Thyroid gland (tissue), 4 donors: ENCODE measurements around the gene HRK. TPM values are rescaled to one million over a fixed set of nuclear protein-coding genes. Genes with fewer than 3 reads are reported as not detected.

ENCODE experiments used
- DNase-seq, 2 donors: peaks; one replicate each; pipeline ENCODE4 v3.0.0-alpha.2; 2019
- H3K27ac ChIP-seq, 3 donors: fragments of 200-600 bp; sonication (generic); 1 replicate in 2 of 3; 2 replicates in 1 of 3; pipeline ENCODE4 v1.5.1; 2016 to 2019; ENCODE audit warnings: mild to moderate bottlenecking in 1 of 3, moderate library complexity in 1 of 3
- H3K27me3 ChIP-seq: fragments of 200-600 bp; sonication (generic); one replicate; pipeline ENCODE4 v1.5.1; 2019
- H3K36me3 ChIP-seq, 2 donors: fragments of 200-600 bp; sonication (generic); one replicate each; pipeline ENCODE4 v1.5.1; 2016 to 2019
- H3K4me1 ChIP-seq, 2 donors: fragments of 200-600 bp; sonication (generic); one replicate each; pipeline ENCODE4 v1.5.1; 2017 to 2019
- H3K4me3 ChIP-seq, 3 donors: fragments of 200-600 bp; sonication (generic); replicated peaks in 1 of 3; 1 replicate in 2 of 3; 2 replicates in 1 of 3; pipeline ENCODE4 v1.5.1; 2016; ENCODE audit warnings: mild to moderate bottlenecking in 1 of 3
- H3K9me3 ChIP-seq: fragments of 200-600 bp; sonication (generic); one replicate; pipeline ENCODE4 v1.5.1; 2017
- POLR2A ChIP-seq, 2 donors: fragments of 450-650 bp; IDR thresholded peaks; one replicate each; pipeline ENCODE4 v1.6.1; 2017; ENCODE audit warnings: antibody characterized with exemption in 2 of 2, mild to moderate bottlenecking in 2 of 2, moderate library complexity in 1 of 2
- WGBS, 2 donors: methylation state at CpG; one replicate each; pipeline ENCODE4 v1.1.5; 2017; 5-methylcytosine and 5-hydroxymethylcytosine counted together
- intact Hi-C: fragments of 100-400 bp; cut with DNase I; formaldehyde crosslinking; loops from one replicate; pipeline ENCODE4 v1.15.1; 2023
- total RNA-seq, 4 donors: library from RNA; depleted of rRNA; stranded (reverse); fragments of >200 nt; gene quantifications; one replicate each; pipeline ENCODE4 v1.2.3, GENCODE V29; 2016
- TF ChIP-seq, protein P1 (sequence below), 6 experiments: fragments of 200-600 bp in 3 of 6; fragments of 450-650 bp in 3 of 6; sonication (generic) in 3 of 6; IDR thresholded peaks; one replicate each; pipeline ENCODE4 v1.5.1; 2016 to 2019; ENCODE audit warnings: antibody characterized with exemption in 6 of 6, mild to moderate bottlenecking in 2 of 6, inconsistent platforms in 1 of 6, moderate library complexity in 1 of 6

Gene HRK
- total RNA-seq, 4 donors from 2014 or later = 0.39 to 0.83 (median 0.48) TPM

DNA sequence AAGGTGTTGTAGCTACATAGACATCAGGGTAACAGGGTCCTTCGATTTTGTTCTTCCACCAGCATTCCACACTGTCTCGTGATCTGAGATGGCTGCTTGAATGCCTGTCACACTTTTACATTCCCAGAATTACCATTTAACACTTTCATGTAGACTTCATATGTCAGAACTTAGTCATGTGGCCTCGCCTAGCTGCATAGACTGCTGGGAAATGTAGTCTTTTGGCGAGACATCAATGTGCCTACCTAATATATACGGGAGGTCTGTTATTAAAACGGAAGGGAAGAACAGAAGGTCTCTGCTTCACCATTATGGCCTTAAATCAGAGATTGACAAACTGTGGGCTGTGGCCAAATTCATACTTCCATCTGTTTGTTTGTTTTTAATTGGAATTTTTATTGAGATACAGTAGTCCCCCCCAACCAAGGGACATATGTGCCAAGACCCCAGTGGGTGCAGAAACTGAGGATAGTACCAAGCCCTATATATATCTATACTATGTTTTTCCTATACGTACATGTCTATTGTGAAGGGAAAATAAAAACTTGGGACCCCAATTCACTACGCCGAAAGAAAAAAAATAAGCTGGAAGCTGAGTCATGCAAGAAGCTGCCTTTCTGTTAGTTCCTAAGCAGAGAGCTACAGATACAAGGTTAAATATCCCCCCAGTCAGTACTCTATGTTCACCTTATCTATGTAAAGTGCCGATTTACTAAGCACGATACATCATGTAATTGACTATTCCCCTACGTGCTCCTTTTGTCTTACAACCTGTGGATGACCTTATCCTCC lies 11.3 kb upstream of the HRK start:
- no peaks in the 10 kb centered on the region for H3K4me1 ChIP-seq
- 90% methylated on average over 12 of the region's 12 CpGs for WGBS, 2 donors
- H3K4me3 ChIP-seq = no peak overlapping the region
- no peaks in the 10 kb centered on the region for H3K36me3 ChIP-seq
- no peaks in the 10 kb centered on the region for H3K9me3 ChIP-seq
- H3K27me3 ChIP-seq = no peaks in the 10 kb centered on the region
- intact Hi-C loops = no loop called here
- DNase-seq = no peak
- TF ChIP-seq, protein P1, sequence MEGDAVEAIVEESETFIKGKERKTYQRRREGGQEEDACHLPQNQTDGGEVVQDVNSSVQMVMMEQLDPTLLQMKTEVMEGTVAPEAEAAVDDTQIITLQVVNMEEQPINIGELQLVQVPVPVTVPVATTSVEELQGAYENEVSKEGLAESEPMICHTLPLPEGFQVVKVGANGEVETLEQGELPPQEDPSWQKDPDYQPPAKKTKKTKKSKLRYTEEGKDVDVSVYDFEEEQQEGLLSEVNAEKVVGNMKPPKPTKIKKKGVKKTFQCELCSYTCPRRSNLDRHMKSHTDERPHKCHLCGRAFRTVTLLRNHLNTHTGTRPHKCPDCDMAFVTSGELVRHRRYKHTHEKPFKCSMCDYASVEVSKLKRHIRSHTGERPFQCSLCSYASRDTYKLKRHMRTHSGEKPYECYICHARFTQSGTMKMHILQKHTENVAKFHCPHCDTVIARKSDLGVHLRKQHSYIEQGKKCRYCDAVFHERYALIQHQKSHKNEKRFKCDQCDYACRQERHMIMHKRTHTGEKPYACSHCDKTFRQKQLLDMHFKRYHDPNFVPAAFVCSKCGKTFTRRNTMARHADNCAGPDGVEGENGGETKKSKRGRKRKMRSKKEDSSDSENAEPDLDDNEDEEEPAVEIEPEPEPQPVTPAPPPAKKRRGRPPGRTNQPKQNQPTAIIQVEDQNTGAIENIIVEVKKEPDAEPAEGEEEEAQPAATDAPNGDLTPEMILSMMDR (IDR thresholded peaks at IDR 0.05) = no peak
- no peak for TF ChIP-seq POLR2A (IDR thresholded peaks at IDR 0.05)
- no peak overlapping the region for H3K27ac ChIP-seq

DNA sequence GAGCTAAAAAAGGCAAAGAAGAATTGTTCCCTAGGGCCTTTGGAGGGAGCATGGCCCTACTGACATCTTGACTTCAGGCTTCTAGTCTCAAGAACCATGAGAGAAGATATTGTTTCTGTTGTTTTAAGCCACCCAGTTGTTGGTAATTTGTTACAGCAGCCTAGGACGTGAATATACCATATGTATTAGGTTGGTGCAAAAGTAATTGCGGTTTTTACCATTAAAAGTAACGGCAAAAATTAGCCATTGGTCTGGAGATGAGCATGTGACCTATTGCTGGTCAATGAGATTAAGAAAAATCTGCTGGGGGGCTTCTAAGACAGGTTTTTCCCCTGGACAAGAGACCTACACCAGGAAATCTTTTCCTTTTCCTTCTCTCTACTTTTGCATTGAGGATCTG lies 9.8 kb upstream of the HRK start:
- no peaks in the 10 kb centered on the region for H3K9me3 ChIP-seq
- H3K27me3 ChIP-seq = no peaks in the 10 kb centered on the region
- H3K27ac ChIP-seq = no peak overlapping the region
- no peaks in the 10 kb centered on the region for H3K36me3 ChIP-seq
- TF ChIP-seq, protein P1 (IDR thresholded peaks at IDR 0.05) = no peak
- no peak for TF ChIP-seq POLR2A (IDR thresholded peaks at IDR 0.05)
- WGBS, 2 donors = 85 to 95% methylated on average over 3 of the region's 3 CpGs
- no peaks in the 10 kb centered on the region for H3K4me1 ChIP-seq
- no peak for DNase-seq
- H3K4me3 ChIP-seq = no peak overlapping the region
- intact Hi-C loops = no loop called here

DNA sequence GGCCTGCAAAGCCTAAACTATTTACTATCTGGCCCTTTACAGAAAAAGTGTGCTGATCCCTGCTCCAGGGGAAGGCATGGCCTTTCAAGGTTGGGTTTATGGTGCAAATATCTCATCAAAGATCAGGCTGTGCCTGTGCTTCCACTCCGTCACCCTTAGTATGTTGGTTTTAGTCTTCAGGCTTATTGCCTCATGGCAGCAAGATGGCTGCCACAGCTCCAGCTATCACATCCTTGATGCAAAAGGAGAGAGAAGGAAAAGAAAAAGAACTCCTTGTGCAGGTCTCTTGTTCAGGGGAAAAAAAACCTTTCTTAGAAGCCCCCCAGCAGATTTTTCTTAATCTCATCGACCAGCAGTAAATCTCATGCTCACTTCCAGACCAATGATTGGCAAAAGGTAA lies 9.1 kb upstream of the HRK start:
- Histone ChIP-seq H3K4me3 (no peak overlapping the region), H3K9me3 (no peaks in the 10 kb centered on the region), H3K27me3 (no peaks in the 10 kb centered on the region), H3K4me1 (no peaks in the 10 kb centered on the region), H3K36me3 (no peaks in the 10 kb centered on the region), H3K27ac (no peak overlapping the region)
- TF ChIP-seq, protein P1 (IDR thresholded peaks at IDR 0.05) = no peak
- no peak for TF ChIP-seq POLR2A (IDR thresholded peaks at IDR 0.05)
- WGBS, 2 donors = 96 to 99% methylated on average over 2 of the region's 2 CpGs
- DNase-seq = no peak
- intact Hi-C loops = no loop called here

DNA sequence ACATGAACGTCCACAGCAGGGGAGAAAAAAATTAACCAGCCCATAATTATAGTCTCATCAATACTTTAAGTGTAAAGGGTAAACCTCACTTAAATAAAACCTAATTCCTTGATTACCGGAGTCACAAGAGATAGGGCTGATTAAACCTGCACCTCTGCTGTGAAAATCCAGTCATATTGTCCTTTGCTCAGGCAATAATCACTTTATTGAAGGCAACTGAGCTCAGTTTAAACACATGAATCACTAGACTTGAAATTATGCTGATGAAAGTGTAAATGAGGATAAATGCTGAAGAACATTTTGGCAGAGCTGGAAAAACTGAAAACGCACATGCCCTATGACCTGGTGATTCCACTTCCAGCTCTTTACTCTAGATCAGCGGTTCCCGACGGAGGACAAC lies 6.7 kb upstream of the HRK start:
- no peaks in the 10 kb centered on the region for H3K36me3 ChIP-seq
- 76 to 80% methylated on average over 6 of the region's 6 CpGs for WGBS, 2 donors
- H3K27me3 ChIP-seq = no peaks in the 10 kb centered on the region
- no peaks in the 10 kb centered on the region for H3K9me3 ChIP-seq
- intact Hi-C loops = no loop called here
- H3K4me1 ChIP-seq = no peaks in the 10 kb centered on the region
- DNase-seq = no peak
- TF ChIP-seq, protein P1 (IDR thresholded peaks at IDR 0.05) = no peak
- TF ChIP-seq POLR2A (IDR thresholded peaks at IDR 0.05) = no peak
- no peak overlapping the region for H3K27ac ChIP-seq
- no peak overlapping the region for H3K4me3 ChIP-seq

DNA sequence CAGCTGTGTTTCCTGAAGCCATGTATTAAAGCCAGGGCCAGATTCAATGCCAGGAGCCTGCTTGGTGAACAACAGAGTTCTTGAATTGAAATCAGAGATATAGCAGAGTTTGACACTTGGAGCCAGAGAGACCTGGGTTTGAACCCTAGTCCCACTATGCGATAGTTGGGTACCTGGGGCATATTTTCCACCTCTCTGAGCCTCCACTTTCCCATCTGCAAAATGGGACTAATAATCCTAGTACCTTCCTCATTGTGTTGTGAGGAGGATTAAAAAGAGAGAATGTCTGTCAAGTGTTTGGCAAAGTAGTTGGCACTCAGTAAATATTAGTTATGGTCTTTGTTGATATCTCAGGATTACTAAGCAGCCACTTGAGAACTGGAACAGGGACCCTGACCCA lies 6.0 kb upstream of the HRK start:
- TF ChIP-seq POLR2A (IDR thresholded peaks at IDR 0.05) = no peak
- TF ChIP-seq, protein P1 (IDR thresholded peaks at IDR 0.05) = no peak
- no peaks in the 10 kb centered on the region for H3K4me1 ChIP-seq
- H3K9me3 ChIP-seq = no peaks in the 10 kb centered on the region
- H3K4me3 ChIP-seq = no peak overlapping the region
- intact Hi-C loops = no loop called here
- no peak overlapping the region for H3K27ac ChIP-seq
- peaks cover under 1% of the 10 kb centered on the region for H3K27me3 ChIP-seq
- 88 to 94% methylated on average over 1 of the region's 1 CpG for WGBS, 2 donors
- DNase-seq = no peak
- H3K36me3 ChIP-seq = no peaks in the 10 kb centered on the region
